M059J (cell line): Measurements from ENCODE around the gene EFNA1. TPM values are rescaled to one million over a fixed set of nuclear protein-coding genes. Genes with fewer than 3 reads are reported as not detected.
"Not testable (repeated sequence)": the region's sequence is repeated elsewhere in the genome, so short reads cannot be mapped to it uniquely, and the experiment has no call there.

Source experiments
- DNase-seq: peaks from one replicate; pipeline ENCODE4 v3.0.0-alpha.2; 2012; ENCODE audit warnings: low read depth
- total RNA-seq: library from RNA; depleted of rRNA; stranded (reverse); fragments of >200 nt; shearing (Covaris generic); gene quantifications from 2 replicates; pipeline ENCODE4 v1.2.3, GENCODE V29; 2014

EFNA1 gene
- total RNA-seq, 1 experiment from 2014 or later: 17.9 TPM

DNA sequence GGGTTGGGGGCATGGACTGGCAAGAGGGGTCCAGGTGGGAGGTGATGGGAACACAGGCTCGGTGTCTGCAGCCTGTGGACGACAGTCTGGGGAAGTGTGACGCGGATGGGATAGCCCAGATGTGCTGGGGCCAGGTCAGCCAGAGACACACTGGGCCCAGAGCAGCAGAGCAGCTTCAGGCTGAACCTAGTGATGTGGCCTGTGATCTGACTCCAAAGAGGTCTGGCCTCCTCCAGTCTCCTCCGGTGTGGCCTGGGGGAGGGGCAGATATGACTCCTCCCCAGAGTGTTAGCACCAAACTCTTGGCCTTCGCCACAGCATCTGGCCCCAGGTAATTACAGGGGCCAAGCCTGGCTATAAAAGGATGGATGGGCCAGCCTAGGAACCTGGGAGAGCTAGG, 35.5 kb upstream of the EFNA1 start:
- DNase-seq: no peak

DNA sequence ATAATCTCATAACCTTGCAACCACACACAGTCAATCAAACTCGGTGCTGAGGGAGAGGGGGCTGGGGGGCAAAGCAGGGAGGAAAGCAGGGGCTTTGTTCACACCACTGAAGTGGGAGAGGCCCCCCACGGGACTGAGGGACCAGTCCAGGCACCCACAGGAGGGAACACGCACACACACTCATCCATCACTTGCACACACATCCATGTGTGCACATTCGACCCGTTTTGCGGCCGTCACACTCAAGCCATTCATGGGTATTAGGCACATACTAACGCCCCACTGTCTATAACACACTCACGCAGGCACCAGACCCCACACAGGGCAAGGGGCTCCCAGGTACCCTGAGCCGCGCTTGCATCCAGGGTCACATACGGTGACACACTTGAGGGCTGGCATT, 35.0 kb upstream of the EFNA1 start:
- no peak for DNase-seq

- DNase-seq: peak; percentile 60
These were observed 33.6 kb upstream of the EFNA1 start for GRCh38 chr1:155093911-155094621.

DNA sequence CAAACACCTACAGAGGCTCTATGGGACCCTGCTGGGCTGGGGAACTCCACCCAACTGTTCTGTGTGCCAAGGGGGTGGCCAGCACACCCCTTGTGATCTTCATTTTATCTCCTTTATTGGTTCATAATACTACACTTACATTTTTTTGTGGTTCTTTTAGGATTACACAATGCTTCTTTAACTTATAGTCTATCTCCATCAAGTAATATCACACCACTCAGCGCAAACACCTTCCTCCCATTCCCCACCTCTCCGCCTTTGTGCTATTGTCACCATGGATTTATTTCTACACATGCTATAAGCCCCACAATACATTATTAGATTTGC, 33.1 kb upstream of the EFNA1 start:
- no peak for DNase-seq

DNA sequence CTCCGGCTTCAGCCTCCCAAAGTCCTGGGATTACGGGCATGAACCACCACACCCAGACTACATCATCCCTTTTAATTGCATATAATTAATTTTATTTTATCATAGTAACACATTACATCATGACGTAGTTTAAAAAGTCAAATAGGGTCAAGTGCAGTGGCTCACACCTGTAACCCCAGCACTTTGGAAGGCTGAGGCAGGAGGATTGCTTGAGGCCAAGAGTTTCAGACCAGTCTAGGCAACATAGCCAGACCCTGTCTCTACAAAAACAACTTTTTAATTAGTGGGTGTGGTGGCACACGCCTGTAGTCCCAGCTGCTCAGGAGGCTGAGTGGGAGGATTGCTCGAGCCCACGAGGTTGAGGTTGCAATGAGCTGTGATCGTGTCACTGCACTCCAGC, 28.3 kb upstream of the EFNA1 start:
- no peak for DNase-seq

- DNase-seq: no peak
These were observed 24.4 kb upstream of the EFNA1 start for GRCh38 chr1:155103325-155103724.

- no peak for DNase-seq
These were observed 22.8 kb upstream of the EFNA1 start for GRCh38 chr1:155104605-155105534.

GRCh38 chr1:155105604-155106011, 22.1 kb upstream of the EFNA1 start:
- no peak for DNase-seq

DNA sequence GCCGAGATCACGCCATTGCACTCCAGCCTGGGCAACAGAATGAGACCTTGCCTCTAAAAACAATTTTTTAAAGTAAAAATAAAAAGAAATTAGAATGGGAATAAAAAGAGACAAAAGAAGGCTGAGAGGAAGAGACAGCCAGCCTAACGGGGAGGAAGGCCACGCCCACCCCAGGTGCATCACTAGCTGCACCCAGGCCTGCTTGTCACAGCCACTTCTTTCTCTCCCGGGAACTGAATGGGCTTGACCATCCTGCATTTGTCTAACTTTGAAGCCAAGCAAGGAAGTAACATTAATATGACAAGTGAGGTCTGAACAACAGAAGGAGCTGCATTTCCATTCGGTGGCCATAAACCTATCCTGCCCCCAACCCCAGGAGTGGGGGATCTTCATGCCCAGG, 20.8 kb upstream of the EFNA1 start:
- DNase-seq: no peak

DNA sequence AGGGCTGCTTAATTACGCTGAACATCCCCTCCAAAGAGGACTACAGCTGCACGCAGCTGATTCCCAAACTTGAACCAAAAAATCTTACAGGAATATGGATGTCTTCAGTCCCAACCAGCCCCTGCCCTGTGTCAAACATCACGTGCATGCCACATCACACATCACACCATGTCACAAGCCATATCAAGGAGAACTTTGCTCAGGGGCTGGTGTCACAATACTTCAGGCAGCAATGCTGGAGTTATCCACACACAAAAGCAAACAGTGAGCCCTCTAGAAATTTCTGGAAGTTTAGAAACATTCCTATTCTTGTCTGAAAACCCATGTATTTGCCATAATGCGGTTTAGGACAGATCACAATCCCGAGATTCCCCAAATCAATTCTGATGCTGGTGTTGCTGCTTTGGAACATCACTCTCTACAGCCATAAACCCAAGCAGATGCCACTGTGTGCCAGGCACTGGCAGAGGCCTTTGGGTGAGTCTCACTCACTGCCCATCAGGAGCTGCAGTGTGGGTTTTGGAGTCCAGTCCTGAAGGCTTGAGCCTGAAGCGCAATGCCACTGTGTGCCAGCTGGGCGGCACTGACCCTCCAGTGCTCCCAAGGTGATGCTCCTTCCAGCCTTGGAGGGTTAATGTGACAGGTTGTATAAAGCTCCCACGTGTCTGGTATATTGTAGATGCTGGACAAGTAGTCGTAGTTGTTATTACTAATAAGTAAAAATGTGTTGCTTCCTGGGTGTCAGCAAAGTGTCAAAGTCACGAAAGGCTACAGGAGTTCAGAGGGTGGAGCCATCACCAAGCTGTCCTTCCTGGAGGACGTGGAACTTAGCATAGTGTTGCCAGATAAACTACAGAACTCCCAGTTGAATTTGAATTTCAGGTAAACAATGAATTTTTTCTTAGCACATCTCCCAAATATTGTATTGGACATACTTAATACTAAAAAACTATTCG, 20.1 kb upstream of the EFNA1 start:
- no peak for DNase-seq

- DNase-seq: no peak
These were observed 19.4 kb upstream of the EFNA1 start for GRCh38 chr1:155108296-155108695.

GRCh38 chr1:155110381-155110780, 17.3 kb upstream of the EFNA1 start:
- no peak for DNase-seq

DNA sequence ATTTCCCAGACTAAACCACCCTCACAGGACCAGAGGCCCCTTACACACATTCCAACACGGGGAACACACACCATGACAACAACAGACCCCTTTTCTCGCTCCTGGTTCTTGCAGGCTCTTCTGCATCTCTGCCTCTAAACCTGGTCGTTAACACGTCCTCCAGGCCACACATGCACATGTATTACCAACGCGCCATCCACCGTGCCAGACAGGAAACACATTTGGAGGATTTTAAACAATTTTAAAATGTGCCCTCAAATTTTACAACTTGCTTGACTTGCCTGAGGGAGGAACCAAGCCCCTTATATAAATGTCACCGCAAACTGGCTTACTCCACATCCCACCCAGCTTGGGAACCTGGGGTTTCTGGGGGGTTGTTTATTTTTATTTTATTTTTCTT, 16.9 kb upstream of the EFNA1 start:
- DNase-seq: no peak

DNA sequence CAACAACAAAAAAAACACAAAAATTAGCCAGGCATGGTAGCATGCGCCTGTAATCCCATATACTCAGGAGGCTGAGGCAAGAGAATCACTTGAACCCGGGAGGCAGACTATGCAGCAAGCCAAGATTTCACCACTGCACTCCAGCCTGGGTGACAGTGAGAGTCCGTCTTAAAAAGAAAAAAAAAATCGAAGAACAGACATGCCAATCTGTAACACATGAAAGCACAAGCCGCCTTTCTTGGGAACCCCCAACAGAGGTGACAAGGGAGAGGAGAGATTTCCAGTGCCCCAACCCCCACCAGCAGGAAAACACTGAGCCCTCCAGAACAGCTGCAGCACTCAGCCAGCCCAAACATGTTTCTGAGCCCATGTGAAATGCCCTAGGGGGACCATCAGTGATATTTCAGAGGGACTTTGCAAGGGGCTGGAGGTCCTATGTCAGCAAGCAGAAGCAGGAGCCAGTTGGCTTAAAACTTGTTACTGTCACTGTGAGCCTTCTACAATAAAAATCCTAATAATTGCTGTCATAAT, 14.2 kb upstream of the EFNA1 start:
- no peak for DNase-seq

GRCh38 chr1:155116113-155116764, 11.4 kb upstream of the EFNA1 start:
- DNase-seq: no peak

- DNase-seq: no peak
These were observed 10.1 kb upstream of the EFNA1 start for GRCh38 chr1:155117610-155118009.

GRCh38 chr1:155118090-155118489, 9.6 kb upstream of the EFNA1 start:
- DNase-seq: not testable (repeated sequence)

DNA sequence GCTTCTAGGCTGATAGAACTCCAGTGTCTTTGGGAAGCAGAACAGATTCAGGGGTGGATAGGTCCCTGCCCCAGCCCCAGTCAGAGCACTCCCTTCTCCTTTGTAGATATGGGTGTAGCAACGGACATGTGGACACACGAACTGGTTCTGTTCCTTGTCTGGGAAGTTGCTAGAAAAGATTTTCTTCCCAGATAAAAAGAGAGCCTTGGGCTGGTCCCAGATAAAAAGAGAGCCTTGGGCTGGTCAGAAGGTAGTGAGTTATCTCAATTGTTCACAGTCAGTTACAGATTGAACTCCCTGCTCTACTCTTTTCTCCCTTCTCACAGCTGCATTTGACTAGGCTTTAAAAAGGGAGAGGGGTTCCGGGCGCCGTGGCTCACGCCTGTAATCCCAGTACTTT, 7.4 kb upstream of the EFNA1 start:
- no peak for DNase-seq

DNA sequence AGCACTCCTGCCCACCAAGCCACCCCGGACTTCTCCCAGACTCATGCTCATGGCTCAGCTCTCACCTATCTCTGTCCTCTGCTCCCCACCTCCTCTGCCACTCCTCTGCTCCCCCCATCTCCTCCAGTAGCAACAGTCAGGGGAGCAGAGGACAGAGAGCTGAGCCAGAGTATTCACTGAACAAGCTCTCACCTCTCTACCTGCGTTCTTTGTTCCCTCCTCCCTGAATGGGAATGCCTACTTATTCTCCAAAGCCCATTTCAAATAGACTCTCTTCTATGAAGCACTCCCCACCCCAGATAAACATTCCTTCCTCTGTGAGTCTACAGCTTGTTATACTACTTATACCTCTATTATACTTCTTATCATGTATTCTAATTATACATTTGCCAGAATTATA, 6.4 kb upstream of the EFNA1 start:
- DNase-seq: no peak

GRCh38 chr1:155122308-155122707, 5.4 kb upstream of the EFNA1 start:
- DNase-seq: no peak

- DNase-seq: peak; percentile 44
These were observed 3.9 kb upstream of the EFNA1 start for GRCh38 chr1:155123801-155124200.
